HG02852 (cell line): ENCODE results near the gene FRK.
"Not testable (repeated sequence)": the region's sequence is repeated elsewhere in the genome, so short reads cannot be mapped to it uniquely, and the experiment has no call there.

Experiments
- ATAC-seq: cut with Tn5 transposase; IDR thresholded peaks from one replicate; pipeline ENCODE4 v1.9.1; 2021; ENCODE audit warnings: mild to moderate bottlenecking, moderate library complexity; ENCODE audit not compliant: unreplicated experiment

The FRK gene, protein sequence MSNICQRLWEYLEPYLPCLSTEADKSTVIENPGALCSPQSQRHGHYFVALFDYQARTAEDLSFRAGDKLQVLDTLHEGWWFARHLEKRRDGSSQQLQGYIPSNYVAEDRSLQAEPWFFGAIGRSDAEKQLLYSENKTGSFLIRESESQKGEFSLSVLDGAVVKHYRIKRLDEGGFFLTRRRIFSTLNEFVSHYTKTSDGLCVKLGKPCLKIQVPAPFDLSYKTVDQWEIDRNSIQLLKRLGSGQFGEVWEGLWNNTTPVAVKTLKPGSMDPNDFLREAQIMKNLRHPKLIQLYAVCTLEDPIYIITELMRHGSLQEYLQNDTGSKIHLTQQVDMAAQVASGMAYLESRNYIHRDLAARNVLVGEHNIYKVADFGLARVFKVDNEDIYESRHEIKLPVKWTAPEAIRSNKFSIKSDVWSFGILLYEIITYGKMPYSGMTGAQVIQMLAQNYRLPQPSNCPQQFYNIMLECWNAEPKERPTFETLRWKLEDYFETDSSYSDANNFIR

GRCh38 chr6:116060572-116061283 is at the start of gene FRK:
TSS of gene FRK (minus strand) at chr6:116060891. CDS start at chr6:116060311, 580 bp downstream.
- no peak for ATAC-seq

DNA sequence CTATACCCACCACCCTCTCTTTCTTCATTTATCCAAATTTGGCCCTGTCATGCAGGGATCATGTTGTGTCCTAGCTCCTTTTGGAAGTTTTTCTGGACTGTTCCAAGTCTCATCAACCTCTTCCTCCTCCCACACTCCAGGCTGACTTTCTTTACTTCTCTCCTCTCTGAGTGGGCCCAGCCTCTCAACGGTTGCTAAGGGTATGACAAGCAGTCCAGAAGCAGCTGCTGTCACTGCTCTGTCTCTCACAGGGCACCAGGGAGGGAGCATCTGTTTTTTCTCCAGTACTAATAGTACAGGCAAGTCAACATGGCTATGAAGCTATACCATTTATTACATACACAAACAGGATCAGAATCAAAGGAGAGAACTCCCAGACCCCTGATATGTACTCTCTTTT is 48.1 kb upstream of the FRK start:
- ATAC-seq = no peak

DNA sequence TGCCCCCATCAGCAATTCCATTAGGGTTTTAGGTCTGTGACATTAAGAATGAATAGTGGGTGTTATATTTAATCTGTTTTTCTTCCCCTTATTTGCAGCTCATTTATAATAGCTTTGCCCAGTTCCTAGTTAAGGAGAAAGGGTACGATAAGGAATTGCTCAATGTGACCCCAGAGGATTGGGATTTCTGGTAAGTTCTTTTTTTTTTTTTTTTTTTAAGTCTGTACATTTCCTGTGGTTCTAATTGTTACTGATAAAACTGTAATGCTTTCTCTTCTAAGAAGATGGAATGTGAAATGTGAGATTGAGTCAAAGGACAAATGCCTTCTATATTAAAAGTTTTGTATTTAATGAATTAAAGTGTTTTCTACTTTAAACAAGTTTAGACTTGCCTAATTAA is 45.5 kb upstream of the FRK start:
- no peak for ATAC-seq

- ATAC-seq = no peak
Observed at GRCh38 chr6:116105247-116105646, 44.6 kb upstream of the FRK start.

- ATAC-seq = no peak
Observed at GRCh38 chr6:116104636-116105035, 43.9 kb upstream of the FRK start.

GRCh38 chr6:116102873-116103272 is 42.2 kb upstream of the FRK start:
- ATAC-seq = no peak

GRCh38 chr6:116101790-116102189 is 41.1 kb upstream of the FRK start:
- ATAC-seq = no peak

DNA sequence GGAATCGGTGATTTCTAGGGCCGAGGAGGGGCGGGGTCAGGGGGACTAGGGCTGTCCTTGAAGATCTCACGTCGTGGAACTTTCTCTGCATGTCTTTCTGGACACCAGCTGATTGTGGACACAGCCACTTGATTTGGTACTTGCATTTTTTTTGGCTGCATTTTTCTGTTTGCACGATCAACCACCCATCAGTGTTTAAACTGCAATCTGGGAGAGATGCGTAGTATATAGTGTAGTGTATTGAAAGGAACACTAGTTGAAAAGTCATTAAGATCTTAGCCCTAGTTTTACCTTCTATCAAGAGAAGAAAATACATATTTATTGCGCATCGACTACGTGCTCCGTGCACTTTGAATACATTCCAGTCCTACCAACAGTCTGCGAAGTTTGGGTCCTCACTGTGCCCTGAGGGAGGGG is 40.6 kb upstream of the FRK start:
- no peak for ATAC-seq

GRCh38 chr6:116100419-116101301 is 40.0 kb upstream of the FRK start, which contains the start of gene NT5DC1:
TSS of gene NT5DC1 (plus strand) at chr6:116100853. CDS start at chr6:116100931, 78 bp downstream.
- ATAC-seq = peak; percentile 88

DNA sequence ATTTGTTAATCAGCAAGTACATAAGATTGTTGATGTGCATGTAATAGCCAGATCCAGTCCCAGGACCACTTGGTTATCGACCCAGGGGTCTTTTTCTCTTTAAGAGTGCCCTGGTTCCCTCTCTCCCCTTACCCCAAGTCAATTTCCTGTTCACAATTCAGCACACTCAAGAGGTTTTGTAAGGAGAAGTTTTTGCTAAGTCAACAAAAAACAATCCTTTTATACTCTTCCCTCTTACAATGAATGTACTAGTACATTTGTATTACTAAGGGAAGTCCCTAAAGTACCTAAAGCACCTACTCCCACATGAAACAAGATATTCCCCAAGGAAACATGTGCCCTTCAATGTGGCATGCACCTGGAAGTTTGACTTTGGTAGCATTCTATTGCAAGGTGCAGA is 38.3 kb upstream of the FRK start:
- ATAC-seq = no peak

DNA sequence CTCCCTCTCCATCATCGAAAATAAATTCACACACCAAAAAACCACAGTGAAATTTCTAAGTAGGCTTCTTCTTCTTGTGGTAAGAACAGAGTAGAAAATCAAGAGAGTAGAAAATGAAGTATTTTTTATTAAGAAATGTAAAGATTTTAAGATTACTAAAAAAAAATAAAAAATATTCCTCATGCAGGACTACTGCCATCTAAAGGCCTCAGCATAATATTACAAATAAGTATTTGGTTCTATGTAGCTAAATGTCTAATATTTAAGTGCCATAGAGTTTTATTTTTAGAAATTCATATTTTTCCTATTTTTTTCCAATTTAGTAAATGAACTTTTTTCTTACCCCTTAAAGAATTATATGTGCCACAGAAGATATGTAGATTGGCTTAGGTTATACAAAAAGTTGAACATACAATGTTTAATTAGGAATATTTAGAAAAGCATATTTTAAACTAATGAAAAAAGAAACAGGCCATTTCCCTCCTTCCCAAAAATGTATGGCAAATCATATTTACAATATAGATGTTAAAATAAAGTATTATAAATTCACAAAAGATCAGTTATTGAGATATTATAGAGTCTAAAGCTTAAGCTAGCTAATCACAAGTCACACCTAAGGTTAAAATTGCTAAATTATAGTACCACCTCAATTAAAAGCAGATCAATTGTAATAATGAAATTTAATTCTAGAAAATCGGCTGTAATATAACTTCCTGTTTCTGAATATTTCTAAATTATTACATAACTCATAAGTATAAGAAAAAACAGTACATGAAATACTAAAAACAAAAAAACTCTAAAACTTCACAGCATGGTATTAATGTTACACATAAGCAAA is 36.5 kb upstream of the FRK start:
- no peak for ATAC-seq

DNA sequence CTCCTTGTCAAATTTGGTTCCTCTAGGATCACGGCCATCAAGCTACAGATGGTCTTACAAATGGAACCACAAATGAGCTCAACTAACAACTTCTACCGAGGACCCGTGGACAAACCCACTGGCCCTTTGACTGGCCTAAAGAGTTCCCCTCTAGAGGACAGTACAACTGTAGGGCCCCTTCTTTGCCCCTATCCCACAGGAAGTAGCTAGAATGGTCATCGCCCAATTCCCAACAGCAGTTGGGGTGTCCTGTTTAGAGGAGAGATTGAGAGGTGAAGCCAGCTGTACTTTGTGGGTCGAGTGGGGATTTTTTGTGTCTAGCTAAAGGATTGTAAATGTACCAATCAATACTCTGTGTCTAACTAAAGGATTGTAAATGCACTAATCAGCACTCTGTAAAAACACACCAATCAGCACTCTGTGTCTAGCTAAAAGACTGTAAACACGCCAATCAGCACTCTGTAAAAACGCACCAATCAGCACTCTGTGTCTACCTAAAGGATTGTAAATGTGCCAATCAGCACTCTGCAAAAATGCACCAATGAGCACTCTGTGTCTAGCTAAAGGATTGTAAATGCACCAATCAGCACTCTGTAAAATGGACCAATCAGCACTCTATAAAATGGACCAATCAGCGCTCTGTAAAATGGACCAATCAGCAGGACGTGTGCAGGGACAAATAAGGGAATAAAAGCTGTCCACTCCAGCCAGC is 35.5 kb upstream of the FRK start:
- not testable (repeated sequence) for ATAC-seq

DNA sequence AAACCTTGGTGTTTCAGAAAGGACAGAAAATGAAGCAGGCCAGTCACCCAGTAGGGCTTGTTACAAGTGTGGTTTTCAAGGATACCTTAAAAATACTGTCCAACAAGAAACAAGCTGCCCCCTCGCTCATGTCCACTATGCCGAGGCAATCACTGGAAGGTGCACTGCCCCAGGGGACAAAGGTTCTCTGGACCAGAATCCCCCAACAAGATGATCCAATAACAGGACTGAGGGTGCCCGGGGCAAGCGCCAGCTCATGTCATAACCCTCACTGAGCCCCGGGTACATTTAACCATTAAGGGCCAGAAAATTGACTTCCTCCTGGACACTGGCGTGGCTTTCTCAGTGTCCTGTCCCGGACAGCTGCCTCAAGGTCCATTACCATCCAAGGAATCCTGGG is 33.4 kb upstream of the FRK start:
- no peak for ATAC-seq

DNA sequence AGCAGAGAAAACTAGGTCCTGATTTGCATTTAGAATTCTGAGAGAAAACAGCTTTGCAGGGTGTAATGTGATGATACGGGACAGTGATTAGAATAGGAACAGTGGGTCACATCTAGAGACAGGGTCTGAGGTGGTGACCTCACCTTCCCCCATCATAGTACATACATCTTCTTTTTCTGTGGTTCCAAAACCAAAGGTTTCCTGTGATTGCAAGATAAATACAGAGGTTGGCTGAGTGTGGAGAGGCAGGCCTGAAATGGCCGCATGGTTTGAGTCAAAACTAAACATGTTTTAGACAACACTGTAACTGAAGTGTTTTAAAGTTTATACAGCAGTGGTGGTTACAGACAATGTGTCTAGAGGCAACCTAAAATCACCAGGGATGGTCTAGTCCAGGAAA is 29.6 kb upstream of the FRK start:
- ATAC-seq = peak; percentile 65

DNA sequence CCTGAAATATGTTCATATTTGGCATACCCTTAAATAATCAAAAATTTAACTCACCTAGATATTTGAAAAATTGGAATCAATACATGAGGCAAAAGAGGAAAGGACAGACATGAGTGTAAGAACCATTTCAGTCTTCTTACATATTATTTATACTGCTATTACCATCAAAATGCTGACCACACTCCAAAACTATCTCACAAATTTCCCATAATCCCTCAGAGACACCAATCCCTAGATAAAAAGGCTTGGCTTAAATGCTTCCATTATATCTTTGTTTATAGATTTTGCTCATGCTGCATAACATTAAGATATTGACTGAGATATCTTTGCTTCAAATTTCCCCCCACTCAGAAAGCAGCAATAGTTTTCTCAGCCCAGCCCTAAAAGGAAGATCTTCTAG is 28.3 kb upstream of the FRK start:
- no peak for ATAC-seq

DNA sequence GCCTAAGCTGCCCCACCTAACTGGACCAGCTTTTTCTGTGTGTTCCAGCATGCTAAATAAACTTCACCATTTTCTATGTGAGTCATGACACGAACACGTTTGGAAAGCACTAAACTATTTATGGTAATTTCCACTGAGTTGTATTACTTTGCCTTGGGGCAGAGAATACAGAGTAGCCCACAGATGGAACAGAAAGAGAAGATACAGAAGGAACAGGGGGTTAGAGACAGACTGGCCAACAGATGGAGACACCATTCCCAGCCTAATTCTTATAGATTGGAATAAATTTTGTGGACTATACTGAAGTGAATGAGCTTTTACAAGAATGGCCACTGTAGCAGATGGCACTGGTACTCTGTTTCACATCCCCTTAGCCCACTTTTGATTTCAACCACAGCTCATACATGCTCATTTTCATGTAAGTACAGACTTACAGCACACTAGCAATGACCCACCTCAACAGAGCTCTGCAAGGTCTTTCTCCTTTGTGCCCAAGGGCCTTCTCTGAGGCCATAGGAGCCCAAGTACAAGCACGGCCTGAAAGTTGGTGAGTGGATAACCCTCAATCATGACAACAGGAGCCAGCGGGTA is 26.8 kb upstream of the FRK start:
- ATAC-seq = peak; percentile 89

GRCh38 chr6:116084284-116084683 is 23.6 kb upstream of the FRK start:
- no peak for ATAC-seq

DNA sequence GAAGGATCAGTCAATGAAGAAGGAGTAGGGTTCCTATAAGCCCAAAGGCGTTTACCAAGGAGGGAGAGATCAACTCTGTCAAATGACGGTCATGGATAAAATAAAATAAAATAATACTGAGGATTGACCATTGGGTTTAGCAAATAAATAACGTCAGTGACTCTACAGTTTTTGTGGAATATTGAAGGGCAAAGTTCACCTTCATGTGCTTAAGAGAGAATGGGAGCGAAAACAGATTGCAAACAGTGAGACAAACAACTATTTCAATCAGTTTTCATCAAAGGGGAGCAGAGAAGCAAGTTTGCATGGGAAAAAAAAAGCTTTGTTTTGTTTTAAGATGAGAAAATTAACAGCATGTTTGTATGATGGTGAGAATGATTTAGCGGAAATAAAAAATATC is 22.4 kb upstream of the FRK start:
- ATAC-seq = no peak

DNA sequence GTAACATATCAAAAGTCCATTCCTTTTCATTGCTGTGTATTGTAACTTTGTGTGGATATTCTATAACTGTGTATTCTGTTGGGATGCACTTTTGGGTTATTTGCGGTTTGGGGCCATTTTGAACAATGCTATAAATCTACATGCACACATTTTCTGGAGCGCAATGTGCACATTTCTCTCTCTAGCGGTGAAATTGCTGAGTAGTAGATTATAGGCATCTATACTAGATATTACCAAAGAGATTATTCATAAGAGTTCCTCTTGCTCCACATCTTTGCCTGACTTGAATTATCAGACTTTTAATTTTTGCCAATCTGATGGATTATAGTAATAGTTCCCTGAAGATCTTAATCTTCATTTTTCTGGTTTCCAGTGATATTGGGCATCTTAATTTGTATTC is 18.3 kb upstream of the FRK start:
- ATAC-seq = no peak
